ENCODE results near the gene SMIM32. TPM values are rescaled to one million over a fixed set of nuclear protein-coding genes. Genes with fewer than 3 reads are reported as not detected.

The SMIM32 gene
- total and polyA plus RNA-seq, 2 donors (not counting 1 experiment from before 2014, with no cell fraction given) = not detected

DNA sequence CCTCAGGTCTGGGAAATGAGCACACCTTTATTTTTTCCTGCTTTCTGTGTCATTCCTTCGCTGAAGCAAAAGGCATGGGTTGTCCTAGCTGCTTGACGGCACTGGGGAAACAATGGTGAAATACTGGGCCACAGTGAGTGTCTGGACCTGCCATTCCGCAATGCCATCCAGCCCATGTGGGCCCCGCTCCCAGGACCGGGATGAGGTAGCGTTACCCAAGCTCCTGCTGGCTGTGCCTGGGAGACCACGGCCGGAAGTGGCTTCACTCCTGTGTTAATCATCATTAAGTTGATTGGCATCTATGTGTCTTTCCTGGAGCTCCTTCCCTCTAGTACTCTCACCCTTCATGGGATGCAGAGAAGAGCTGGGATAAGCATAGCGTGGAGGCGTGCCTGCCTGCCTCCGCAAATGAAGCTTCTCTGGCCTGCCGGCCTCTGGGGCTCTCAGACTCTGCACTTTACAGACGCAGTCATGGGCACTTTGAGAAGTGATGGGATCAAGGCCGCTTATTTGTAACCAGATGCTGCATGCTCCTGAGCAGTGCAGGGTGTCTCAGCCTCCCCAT, 16.5 kb upstream of the SMIM32 start:
- no peak overlapping the region for H3K4me3 Mint-ChIP-seq

DNA sequence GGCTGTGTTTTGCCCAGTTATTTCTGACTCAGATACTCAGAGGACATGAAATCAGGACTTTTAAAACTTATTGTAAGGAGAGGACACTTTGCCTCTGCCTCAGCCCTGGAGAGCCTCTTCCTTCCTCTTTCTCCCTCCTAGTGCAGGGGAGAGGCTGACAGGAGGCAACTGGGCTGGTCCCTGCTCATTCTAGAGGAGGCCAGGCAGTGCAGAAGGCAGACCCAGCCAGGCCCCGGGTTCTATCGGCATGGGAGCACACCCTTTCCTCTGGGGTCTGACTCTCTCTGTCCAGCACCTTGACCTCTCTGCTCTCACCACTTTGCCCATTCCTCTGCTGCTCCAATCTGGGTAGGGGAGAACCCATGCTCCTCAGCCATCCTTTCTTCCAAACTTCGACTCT, 16.0 kb upstream of the SMIM32 start:
- CTCF ChIA-PET = interaction anchor here (1.1 kb wide), 1 partner anchor 14 kb away, joined by 3 read pairs; no protein-coding TSS in a partner anchor

More for the DNA sequence above, 16.5 kb upstream of the SMIM32 start:
- Histone ChIP-seq H3K27ac (ENCODE audit: low read length in 2 of 2) (no peak overlapping the region), H4K20me1 (ENCODE audit: control insufficient read depth, insufficient read depth, low read length, poor library complexity, severe bottlenecking) (no peaks in the 10 kb centered on the region), H3K9ac (ENCODE audit: low read length) (no peak overlapping the region), H3K4me1 (ENCODE audit: control insufficient read depth in 2 of 2, insufficient read depth in 2 of 2, low read length in 2 of 2) (no peaks in the 10 kb centered on the region), H3K9me3 (ENCODE audit: control extremely low read depth in 1 of 3, control insufficient read depth in 2 of 3, insufficient read depth in 1 of 3, low read length in 2 of 3) (no peaks in the 10 kb centered on the region), H3K4me3 (ENCODE audit: control extremely low read depth in 1 of 5, extremely low read depth in 1 of 5, insufficient read depth in 1 of 5, low read depth in 2 of 5, low read length in 4 of 5) (no peak overlapping the region), H3K79me2 (ENCODE audit: control insufficient read depth, insufficient read depth, low read length) (no peaks in the 10 kb centered on the region), H2AFZ (ENCODE audit: insufficient read depth, low read depth, low read length, poor library complexity, severe bottlenecking) (no peak overlapping the region), H3K36me3 (replicated peaks in 1 of 2; ENCODE audit: control extremely low read depth in 1 of 2, control insufficient read depth in 1 of 2, extremely low read depth in 1 of 2, insufficient read depth in 2 of 2, low read length in 1 of 2) (no peaks in the 10 kb centered on the region), H3K4me2 (replicated peaks; ENCODE audit: low read depth, low read length, poor library complexity, severe bottlenecking) (no peak overlapping the region), H3K27me3 (replicated peaks in 1 of 4; ENCODE audit: control extremely low read depth in 1 of 4, control insufficient read depth in 3 of 4, insufficient read depth in 4 of 4, low read length in 3 of 4) (peaks cover 0 to 11% (median 2%) of the 10 kb centered on the region in 4 experiments)
- ChIA-PET CTCF (interaction anchor here (1.1 kb wide), 1 partner anchor 13 kb away, joined by 3 read pairs; no protein-coding TSS in a partner anchor), POLR2A (no interaction called here)
- Mint-ChIP-seq H3K9me3 (ENCODE audit: insufficient read depth) (no peaks in the 10 kb centered on the region), H3K27me3 (peaks cover 32% of the 10 kb centered on the region), H3K27ac (no peak overlapping the region), H3K4me1 (no peaks in the 10 kb centered on the region)
- 93% methylated on average over 14 of the region's 14 CpGs for WGBS (ENCODE audit: insufficient coverage)
- intact Hi-C loops (cut with micrococcal nuclease) = no loop called here
- DNase-seq (no peak), ATAC-seq (ENCODE audit: low read depth) (no peak)
- no peak for TF ChIP-seq EZH2 (IDR thresholded peaks at IDR 0.05; ENCODE audit: borderline replicate concordance, insufficient read depth, low read depth, low read length, poor library complexity, severe bottlenecking)
- TF ChIP-seq, protein P1, sequence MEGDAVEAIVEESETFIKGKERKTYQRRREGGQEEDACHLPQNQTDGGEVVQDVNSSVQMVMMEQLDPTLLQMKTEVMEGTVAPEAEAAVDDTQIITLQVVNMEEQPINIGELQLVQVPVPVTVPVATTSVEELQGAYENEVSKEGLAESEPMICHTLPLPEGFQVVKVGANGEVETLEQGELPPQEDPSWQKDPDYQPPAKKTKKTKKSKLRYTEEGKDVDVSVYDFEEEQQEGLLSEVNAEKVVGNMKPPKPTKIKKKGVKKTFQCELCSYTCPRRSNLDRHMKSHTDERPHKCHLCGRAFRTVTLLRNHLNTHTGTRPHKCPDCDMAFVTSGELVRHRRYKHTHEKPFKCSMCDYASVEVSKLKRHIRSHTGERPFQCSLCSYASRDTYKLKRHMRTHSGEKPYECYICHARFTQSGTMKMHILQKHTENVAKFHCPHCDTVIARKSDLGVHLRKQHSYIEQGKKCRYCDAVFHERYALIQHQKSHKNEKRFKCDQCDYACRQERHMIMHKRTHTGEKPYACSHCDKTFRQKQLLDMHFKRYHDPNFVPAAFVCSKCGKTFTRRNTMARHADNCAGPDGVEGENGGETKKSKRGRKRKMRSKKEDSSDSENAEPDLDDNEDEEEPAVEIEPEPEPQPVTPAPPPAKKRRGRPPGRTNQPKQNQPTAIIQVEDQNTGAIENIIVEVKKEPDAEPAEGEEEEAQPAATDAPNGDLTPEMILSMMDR (IDR thresholded peaks at IDR 0.05) = no peak

More for the DNA sequence above, 16.0 kb upstream of the SMIM32 start:
- intact Hi-C loops (cut with micrococcal nuclease) = no loop called here
- Histone ChIP-seq H3K4me2 (replicated peaks; ENCODE audit: low read depth, low read length, poor library complexity, severe bottlenecking) (no peak overlapping the region), H4K20me1 (ENCODE audit: control insufficient read depth, insufficient read depth, low read length, poor library complexity, severe bottlenecking) (no peaks in the 10 kb centered on the region), H3K4me1 (ENCODE audit: control insufficient read depth in 2 of 2, insufficient read depth in 2 of 2, low read length in 2 of 2) (no peaks in the 10 kb centered on the region), H3K79me2 (ENCODE audit: control insufficient read depth, insufficient read depth, low read length) (no peaks in the 10 kb centered on the region), H2AFZ (ENCODE audit: insufficient read depth, low read depth, low read length, poor library complexity, severe bottlenecking) (no peak overlapping the region), H3K9me3 (ENCODE audit: control extremely low read depth in 1 of 3, control insufficient read depth in 2 of 3, insufficient read depth in 1 of 3, low read length in 2 of 3) (no peaks in the 10 kb centered on the region), H3K9ac (ENCODE audit: low read length) (no peak overlapping the region), H3K27ac (ENCODE audit: low read length in 2 of 2) (no peak overlapping the region), H3K36me3 (replicated peaks in 1 of 2; ENCODE audit: control extremely low read depth in 1 of 2, control insufficient read depth in 1 of 2, extremely low read depth in 1 of 2, insufficient read depth in 2 of 2, low read length in 1 of 2) (no peaks in the 10 kb centered on the region), H3K27me3 (replicated peaks in 1 of 4; ENCODE audit: control extremely low read depth in 1 of 4, control insufficient read depth in 3 of 4, insufficient read depth in 4 of 4, low read length in 3 of 4) (peaks cover 0 to 11% (median 2%) of the 10 kb centered on the region in 4 experiments), H3K4me3 (ENCODE audit: control extremely low read depth in 1 of 5, extremely low read depth in 1 of 5, insufficient read depth in 1 of 5, low read depth in 2 of 5, low read length in 4 of 5) (no peak overlapping the region)
- DNase-seq = no peak
- Mint-ChIP-seq H3K27me3 (peaks cover 35% of the 10 kb centered on the region), H3K9me3 (ENCODE audit: insufficient read depth) (no peaks in the 10 kb centered on the region), H3K4me1 (no peaks in the 10 kb centered on the region), H3K27ac (no peak overlapping the region), H3K4me3 (no peak overlapping the region)
- no peak for TF ChIP-seq EZH2 (IDR thresholded peaks at IDR 0.05; ENCODE audit: borderline replicate concordance, insufficient read depth, low read depth, low read length, poor library complexity, severe bottlenecking)
- TF ChIP-seq, protein P1 (IDR thresholded peaks at IDR 0.05) = no peak
- no peak for ATAC-seq (ENCODE audit: low read depth)
- 43% methylated on average over 3 of the region's 3 CpGs for WGBS (ENCODE audit: insufficient coverage)
- POLR2A ChIA-PET = no interaction called here

Data from B cell (primary cell).